GM23338 (cell line): ENCODE measurements around the gene SGK1. TPM values are rescaled to one million over a fixed set of nuclear protein-coding genes. Genes with fewer than 3 reads are reported as not detected.
A peak's percentile ranks its signal among the peaks of the same experiment; 100 is the strongest.

Source experiments
- ATAC-seq: fragments of 200-7000 bp; cut with Tn5 transposase; 3 replicates; pipeline ENCODE4 v1.9.1; 2020
- DNase-seq: peaks from one replicate; pipeline ENCODE4 v3.0.0-alpha.2; 2015; ENCODE audit warnings: low spot score
- H2AFZ ChIP-seq: fragments of 200-600 bp; sonication (generic); 2 replicates; pipeline ENCODE4 v1.8.0; 2016; ENCODE audit warnings: antibody characterized with exemption, mild to moderate bottlenecking, moderate library complexity
- H3F3A ChIP-seq: fragments of 200-600 bp; sonication (generic); replicated peaks from 2 replicates; pipeline ENCODE4 v1.8.0; 2017; ENCODE audit warnings: antibody characterized with exemption, mixed run types, low read depth
- H3K27ac ChIP-seq: fragments of 200-600 bp; sonication (generic); 2 replicates; pipeline ENCODE4 v1.6.1; 2016; ENCODE audit warnings: low read depth
- H3K27me3 ChIP-seq: fragments of 200-600 bp; sonication (generic); 2 replicates; pipeline ENCODE4 v1.8.0; 2016; ENCODE audit warnings: mild to moderate bottlenecking, mixed run types, moderate library complexity; ENCODE audit not compliant: insufficient read depth
- H3K36me3 ChIP-seq: fragments of 200-600 bp; sonication (generic); 2 replicates; pipeline ENCODE4 v1.8.0; 2016; ENCODE audit warnings: mild to moderate bottlenecking; ENCODE audit not compliant: insufficient read depth
- H3K4me1 ChIP-seq: fragments of 200-600 bp; sonication (generic); 2 replicates; pipeline ENCODE4 v1.8.0; 2016; ENCODE audit warnings: mild to moderate bottlenecking, moderate library complexity; ENCODE audit not compliant: insufficient read depth
- H3K4me2 ChIP-seq: fragments of 200-600 bp; sonication (generic); 2 replicates; pipeline ENCODE4 v1.7.1; 2017; ENCODE audit warnings: mixed run types
- H3K4me3 ChIP-seq: fragments of 200-600 bp; sonication (generic); 2 replicates; pipeline ENCODE4 v1.6.1; 2016; ENCODE audit warnings: mixed run types
- H3K79me2 ChIP-seq: fragments of 200-600 bp; sonication (generic); replicated peaks from 2 replicates; pipeline ENCODE4 v1.8.0; 2017; ENCODE audit warnings: mild to moderate bottlenecking; ENCODE audit not compliant: insufficient read depth
- H3K9me2 ChIP-seq: fragments of 200-600 bp; sonication (generic); 2 replicates; pipeline ENCODE4 v1.8.0; 2017; ENCODE audit not compliant: insufficient read depth
- H4K20me1 ChIP-seq: fragments of 200-600 bp; sonication (generic); replicated peaks from 2 replicates; pipeline ENCODE4 v1.8.0; 2017; ENCODE audit warnings: mild to moderate bottlenecking; ENCODE audit not compliant: insufficient read depth
- H3K27ac Mint-ChIP-seq: 2 replicates; pipeline ENCODE4 v1.8.0; 2020; ENCODE audit warnings: inconsistent platforms, mild to moderate bottlenecking, moderate library complexity, mixed read lengths
- H3K27me3 Mint-ChIP-seq: 3 replicates; pipeline ENCODE4 v1.8.0; 2022; ENCODE audit warnings: low read depth, mild to moderate bottlenecking, moderate library complexity, mixed read lengths, inconsistent platforms; ENCODE audit not compliant: insufficient read depth, poor library complexity
- H3K36me3 Mint-ChIP-seq: 3 replicates; pipeline ENCODE4 v1.8.0; 2021; ENCODE audit warnings: low read depth, mild to moderate bottlenecking, inconsistent platforms, moderate library complexity, mixed read lengths
- H3K4me1 Mint-ChIP-seq: 3 replicates; pipeline ENCODE4 v1.8.0; 2020; ENCODE audit warnings: mild to moderate bottlenecking, inconsistent platforms, mixed read lengths
- H3K4me3 Mint-ChIP-seq: 3 replicates; pipeline ENCODE4 v1.8.0; 2021; ENCODE audit warnings: moderate library complexity, mild to moderate bottlenecking, inconsistent platforms, mixed read lengths
- H3K9me3 Mint-ChIP-seq: 3 replicates; pipeline ENCODE4 v1.8.0; 2020; ENCODE audit warnings: moderate library complexity, mild to moderate bottlenecking, inconsistent platforms, mixed read lengths
- CTCF ChIP-seq, 2 experiments: fragments of 200-600 bp in 1 of 2; sonication (generic) in 1 of 2; conservative IDR thresholded peaks; 2 replicates each; pipeline versions ENCODE4 v1.5.1 to v1.6.1; 2016 to 2017; ENCODE audit warnings: antibody characterized with exemption in 2 of 2, low read depth in 2 of 2, mild to moderate bottlenecking in 2 of 2, moderate library complexity in 1 of 2
- EZH2phosphoT487 ChIP-seq: fragments of 200-600 bp; sonication (generic); IDR thresholded peaks from one replicate; pipeline ENCODE4 v1.8.1; 2018; ENCODE audit warnings: antibody characterized with exemption; ENCODE audit not compliant: unreplicated experiment
- POLR2AphosphoS5 ChIP-seq: IDR thresholded peaks from 2 replicates; pipeline ENCODE4 v1.6.1; 2016; ENCODE audit warnings: antibody characterized with exemption, low read depth
- ZNF462 ChIP-seq: fragments of 250-450 bp; sonication (Bioruptor Pico); IDR thresholded peaks from 2 replicates; pipeline ENCODE4 v1.5.0; 2020; ENCODE audit warnings: mild to moderate bottlenecking, moderate library complexity
- polyA plus RNA-seq: library from polyadenylated mRNA; unstranded; fragments of >200 nt; fragmentation: Nextera tagmentation; extraction: Ambion mirVana; gene quantifications from 2 replicates; pipeline ENCODE4 v1.2.1, GENCODE V29; 2016
- total RNA-seq: library from RNA; depleted of rRNA; stranded (reverse); fragments of >200 nt; shearing (Covaris generic); gene quantifications from 2 replicates; pipeline ENCODE4 v1.2.3, GENCODE V29; 2014

Gene SGK1
- total and polyA plus RNA-seq, 2 experiments from 2014 or later: 16.3 to 37.2 TPM

- TF ChIP-seq ZNF462 (CRISPR knock-in tag): no peak
- no peak for TF ChIP-seq CTCF (conservative IDR thresholded peaks at IDR 0.05; ENCODE audit: low read depth in 2 of 2)
- no peak for TF ChIP-seq POLR2AphosphoS5
Measured at GRCh38 chr6:134177753-134178160, 140.2 kb downstream of the SGK1 start (continued).

GRCh38 chr6:134177236-134177635 is 140.7 kb downstream of the SGK1 start:
- H3F3A ChIP-seq: 0 out of 2 replicates have a peak, but pooled peaks cover 3% of the 10 kb centered on the region
- H3K79me2 ChIP-seq: peaks cover 13% of the 10 kb centered on the region; the same call in 1 of the 2 replicates
- peaks cover 8% of the 10 kb centered on the region for H3K36me3 ChIP-seq
- H2AFZ ChIP-seq: no peak overlapping the region
- no peak for DNase-seq
- Mint-ChIP-seq H3K4me3 (peak overlapping the region; percentile 5; the same call in 1 of the 3 replicates), H3K9me3 (no peaks in the 10 kb centered on the region; the same call in 2 of the 3 replicates), H3K27me3 (peaks cover 14% of the 10 kb centered on the region), H3K36me3 (peaks cover 20% of the 10 kb centered on the region), H3K4me1 (peaks cover 37% of the 10 kb centered on the region), H3K27ac (no peak overlapping the region)
- peak overlapping the region; percentile 46; the same call in 1 of the 2 replicates for H3K4me3 ChIP-seq
- H3K4me2 ChIP-seq: no peak overlapping the region
- H3K4me1 ChIP-seq: peaks cover 40% of the 10 kb centered on the region
- H3K9me2 ChIP-seq: no peaks in the 10 kb centered on the region
- no peaks in the 10 kb centered on the region for H4K20me1 ChIP-seq
- H3K27me3 ChIP-seq: peaks cover 19% of the 10 kb centered on the region
- ATAC-seq: no peak
- no peak overlapping the region for H3K27ac ChIP-seq
- TF ChIP-seq ZNF462 (CRISPR knock-in tag): no peak
- no peak for TF ChIP-seq EZH2phosphoT487
